Ramos (cell line): Measurements from ENCODE around the gene TMEM150C.

Experiments
- in situ Hi-C: fragments of 300-500 bp; cut with MboI; formaldehyde crosslinking; loops from one replicate; pipeline ENCODE4 v1.14.3; 2022; ENCODE audit warnings: low sequenced_read_pairs; ENCODE audit not compliant: unreplicated experiment

TMEM150C gene

GRCh38 chr4:82561786-82562563 is at the start of gene TMEM150C:
TMEM150C (minus strand) TSS chr4:82561988; CDS start chr4:82504657, 57,331 bp downstream.
- in situ Hi-C loops, result no loop called here

GRCh38 chr4:82611527-82611926 is 49.7 kb upstream of the TMEM150C start:
- in situ Hi-C loops, result no loop called here

- in situ Hi-C loops, result no loop called here
Observed at GRCh38 chr4:82610041-82610440, 48.3 kb upstream of the TMEM150C start.

GRCh38 chr4:82606622-82607021 is 44.8 kb upstream of the TMEM150C start:
- in situ Hi-C loops, result no loop called here

- in situ Hi-C loops, result no loop called here
Observed at GRCh38 chr4:82604522-82604921, 42.7 kb upstream of the TMEM150C start.

- in situ Hi-C loops, result no loop called here
Observed at GRCh38 chr4:82601242-82602015, 39.6 kb upstream of the TMEM150C start.

- in situ Hi-C loops, result no loop called here
Observed at GRCh38 chr4:82599336-82599735, 37.5 kb upstream of the TMEM150C start.

- in situ Hi-C loops, result no loop called here
Observed at GRCh38 chr4:82594456-82594855, 32.7 kb upstream of the TMEM150C start.

GRCh38 chr4:82593411-82593810 is 31.6 kb upstream of the TMEM150C start:
- in situ Hi-C loops, result no loop called here

- in situ Hi-C loops, result no loop called here
Observed at GRCh38 chr4:82592639-82593038, 30.9 kb upstream of the TMEM150C start.

- in situ Hi-C loops, result no loop called here
Observed at GRCh38 chr4:82591592-82591991, 29.8 kb upstream of the TMEM150C start.

- in situ Hi-C loops, result no loop called here
Observed at GRCh38 chr4:82589756-82590155, 28.0 kb upstream of the TMEM150C start.

GRCh38 chr4:82588771-82589270 is 27.0 kb upstream of the TMEM150C start:
- in situ Hi-C loops, result no loop called here

GRCh38 chr4:82587826-82588540 is 26.2 kb upstream of the TMEM150C start:
- in situ Hi-C loops, result no loop called here

- in situ Hi-C loops, result no loop called here
Observed at GRCh38 chr4:82585690-82586435, 24.1 kb upstream of the TMEM150C start.

- in situ Hi-C loops, result no loop called here
Observed at GRCh38 chr4:82584931-82585330, 23.1 kb upstream of the TMEM150C start.

GRCh38 chr4:82583897-82584587 is 22.3 kb upstream of the TMEM150C start:
- in situ Hi-C loops, result no loop called here

GRCh38 chr4:82579932-82580331 is 18.1 kb upstream of the TMEM150C start:
- in situ Hi-C loops, result no loop called here

GRCh38 chr4:82578935-82579334 is 17.1 kb upstream of the TMEM150C start:
- in situ Hi-C loops, result no loop called here
